Coronary artery (tissue), 2 donors: ENCODE measurements around the gene MEST.

Source experiments
- DNase-seq: peaks from one replicate; pipeline ENCODE4 v3.0.0-alpha.2; 2017; ENCODE audit warnings: low spot score
- H3K27ac ChIP-seq, 2 donors: fragments of 200-600 bp; sonication (generic); one replicate each; pipeline ENCODE4 v1.5.1; 2016 to 2019
- H3K4me3 ChIP-seq: fragments of 200-600 bp; sonication (generic); 2 replicates; pipeline ENCODE4 v1.5.1; 2016; ENCODE audit warnings: mild to moderate bottlenecking, moderate library complexity
- TF ChIP-seq, protein P1 (sequence below): fragments of 200-600 bp; sonication (generic); IDR thresholded peaks from one replicate; pipeline ENCODE4 v1.5.1; 2019; ENCODE audit warnings: antibody characterized with exemption

MEST gene

GRCh38 chr7:130554481-130554880, 62.6 kb downstream of the MEST start:
- Histone ChIP-seq H3K4me3 (no peak overlapping the region), H3K27ac (no peak overlapping the region)
- TF ChIP-seq, protein P1, sequence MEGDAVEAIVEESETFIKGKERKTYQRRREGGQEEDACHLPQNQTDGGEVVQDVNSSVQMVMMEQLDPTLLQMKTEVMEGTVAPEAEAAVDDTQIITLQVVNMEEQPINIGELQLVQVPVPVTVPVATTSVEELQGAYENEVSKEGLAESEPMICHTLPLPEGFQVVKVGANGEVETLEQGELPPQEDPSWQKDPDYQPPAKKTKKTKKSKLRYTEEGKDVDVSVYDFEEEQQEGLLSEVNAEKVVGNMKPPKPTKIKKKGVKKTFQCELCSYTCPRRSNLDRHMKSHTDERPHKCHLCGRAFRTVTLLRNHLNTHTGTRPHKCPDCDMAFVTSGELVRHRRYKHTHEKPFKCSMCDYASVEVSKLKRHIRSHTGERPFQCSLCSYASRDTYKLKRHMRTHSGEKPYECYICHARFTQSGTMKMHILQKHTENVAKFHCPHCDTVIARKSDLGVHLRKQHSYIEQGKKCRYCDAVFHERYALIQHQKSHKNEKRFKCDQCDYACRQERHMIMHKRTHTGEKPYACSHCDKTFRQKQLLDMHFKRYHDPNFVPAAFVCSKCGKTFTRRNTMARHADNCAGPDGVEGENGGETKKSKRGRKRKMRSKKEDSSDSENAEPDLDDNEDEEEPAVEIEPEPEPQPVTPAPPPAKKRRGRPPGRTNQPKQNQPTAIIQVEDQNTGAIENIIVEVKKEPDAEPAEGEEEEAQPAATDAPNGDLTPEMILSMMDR = no peak
- no peak for DNase-seq
